HG03442 (cell line): ENCODE measurements around the gene GAR1.
"Not testable (repeated sequence)": the region's sequence is repeated elsewhere in the genome, so short reads cannot be mapped to it uniquely, and the experiment has no call there.

Source experiments
- ATAC-seq: cut with Tn5 transposase; IDR thresholded peaks from one replicate; pipeline ENCODE4 v1.9.1; 2021; ENCODE audit warnings: mild to moderate bottlenecking, moderate library complexity; ENCODE audit not compliant: unreplicated experiment

Gene GAR1

DNA sequence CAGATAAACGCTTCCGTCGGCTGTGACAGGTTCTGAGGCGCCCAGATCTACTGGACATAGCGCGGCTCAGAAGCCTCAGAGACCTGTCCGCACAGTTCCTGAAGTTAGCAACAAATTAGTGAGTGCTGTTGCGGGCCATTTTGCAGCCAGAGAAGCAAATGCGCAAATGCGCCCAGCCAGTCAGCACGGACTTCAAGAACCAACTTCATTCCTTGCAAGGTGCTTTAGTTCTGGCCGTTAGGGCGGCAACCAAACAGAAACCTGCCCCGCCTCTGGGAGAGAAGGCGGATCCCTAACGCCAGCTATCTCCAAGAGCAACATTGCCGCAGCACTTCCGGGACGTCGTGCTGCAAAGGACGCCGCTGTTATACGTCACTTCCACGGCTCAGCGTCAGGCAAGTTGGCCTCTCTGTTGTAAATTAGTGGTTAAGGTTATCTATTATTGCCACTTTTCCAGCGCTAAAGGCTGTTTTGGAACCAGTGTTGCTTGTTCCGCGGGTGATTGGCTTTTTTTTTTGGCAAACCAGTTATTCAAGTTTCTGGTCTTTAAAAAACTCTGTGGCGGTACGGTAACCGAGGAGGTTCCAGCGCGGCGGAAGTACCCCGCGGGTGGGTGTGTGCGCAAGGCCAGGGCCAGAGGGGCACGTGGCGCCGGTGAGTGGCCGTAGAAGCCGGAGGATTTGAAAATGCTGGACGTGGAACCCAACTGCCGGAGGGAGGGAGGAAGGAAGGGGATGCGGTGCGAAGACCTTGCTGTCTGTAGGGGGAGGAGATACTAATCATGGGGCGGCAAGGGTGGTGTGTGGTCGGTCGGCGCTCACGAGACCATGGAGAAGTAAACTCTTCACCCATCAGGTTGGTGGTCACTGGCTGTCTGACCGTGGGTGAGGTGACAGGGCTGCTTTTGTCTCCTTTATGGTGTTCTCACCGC lies at the start of gene GAR1:
Gene GAR1 (plus strand): TSS at position 612 of the 931 bp plus-strand sequence. CDS start 403 bp downstream, outside the sequence.
- ATAC-seq: peak; percentile 99

DNA sequence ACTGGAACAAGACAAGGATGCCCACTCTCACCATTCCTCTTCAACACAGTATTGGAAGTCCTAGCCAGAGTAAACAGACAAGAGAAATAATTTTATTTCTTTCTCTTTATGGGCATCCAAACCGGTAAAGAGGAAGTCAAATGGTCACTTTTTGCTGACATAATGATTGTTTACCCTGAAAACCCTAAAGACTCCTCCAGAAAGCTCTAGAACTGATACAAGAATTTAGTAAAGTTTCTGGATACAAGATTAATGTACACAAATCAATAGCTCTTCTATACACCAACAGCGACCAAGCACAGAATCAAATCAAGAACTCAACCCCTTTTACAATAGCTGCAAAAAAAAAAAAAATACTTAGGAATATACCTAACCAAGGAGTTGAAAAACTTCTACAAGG lies 33.5 kb upstream of the GAR1 start:
- ATAC-seq: not testable (repeated sequence)

DNA sequence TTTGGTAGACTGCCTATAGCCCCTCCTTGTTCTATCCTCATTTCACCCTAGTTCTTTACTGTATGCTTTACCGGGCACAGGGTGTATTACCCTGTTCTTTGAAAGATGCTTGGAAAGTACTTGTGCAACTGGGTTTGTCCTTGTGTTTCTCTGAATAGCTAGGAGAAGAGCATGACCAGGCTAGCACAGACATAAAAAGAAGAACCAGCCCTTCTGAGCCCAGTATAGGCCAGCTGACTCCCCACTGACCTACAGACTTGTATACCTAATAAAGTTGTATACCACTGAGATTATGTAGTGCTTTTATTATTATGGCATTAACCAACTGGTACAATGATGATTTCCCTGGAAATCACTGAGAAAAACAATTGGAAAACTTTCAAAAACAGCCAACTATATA lies 28.7 kb upstream of the GAR1 start:
- no peak for ATAC-seq

- ATAC-seq: no peak
Observed at GRCh38 chr4:109787807-109788206, 27.8 kb upstream of the GAR1 start.

GRCh38 chr4:109795059-109795458 lies 20.5 kb upstream of the GAR1 start:
- ATAC-seq: no peak

DNA sequence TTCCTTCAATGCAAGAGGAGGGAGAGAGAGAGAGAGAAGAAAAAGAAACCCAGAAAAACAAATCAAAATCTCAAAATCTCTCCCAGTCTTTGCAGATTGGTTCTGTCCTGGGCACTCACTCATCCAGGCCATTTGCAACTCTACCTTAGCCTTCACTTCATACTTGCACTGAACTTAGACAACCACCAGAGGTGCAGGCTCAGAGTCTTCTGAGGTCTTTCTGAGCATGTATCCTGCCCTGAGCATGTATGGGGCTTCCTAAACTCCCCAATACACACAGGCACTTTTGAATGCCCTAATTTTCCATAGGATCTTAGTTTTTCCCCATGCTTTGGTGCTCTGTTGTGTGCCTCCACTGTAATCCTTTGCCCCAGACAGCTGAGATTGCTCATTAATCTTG lies 16.7 kb upstream of the GAR1 start:
- ATAC-seq: no peak

DNA sequence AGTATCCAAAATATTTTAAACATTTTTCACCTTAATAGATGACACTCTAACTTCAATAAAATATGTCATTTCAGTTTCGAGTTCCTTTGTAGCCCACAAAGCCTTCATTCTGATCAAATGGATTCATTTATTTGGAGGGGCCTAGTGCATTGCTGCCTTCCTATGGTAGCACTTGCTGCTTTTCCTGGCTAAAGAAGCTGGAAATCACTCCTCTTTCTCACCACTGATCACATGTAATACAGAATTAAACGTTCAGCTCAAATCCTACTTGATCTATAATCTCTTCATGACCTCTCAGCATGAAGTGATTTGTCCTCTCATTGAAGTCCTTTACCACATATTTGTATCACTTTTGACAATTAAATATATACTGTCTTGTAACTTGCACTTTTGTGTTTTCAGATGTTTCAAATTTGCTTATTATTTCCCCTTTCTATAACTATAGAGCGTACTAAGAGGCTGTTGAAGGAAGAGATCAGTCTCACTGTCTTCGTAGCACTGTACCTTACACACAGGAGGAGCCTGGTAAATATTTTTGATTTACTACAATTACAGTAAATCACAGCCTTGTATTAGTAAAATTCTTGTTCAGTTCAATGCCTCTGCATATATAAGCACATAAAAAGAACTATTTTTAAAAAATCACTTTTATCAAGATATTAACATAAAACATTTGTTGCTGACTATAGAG lies 14.3 kb upstream of the GAR1 start:
- no peak for ATAC-seq

DNA sequence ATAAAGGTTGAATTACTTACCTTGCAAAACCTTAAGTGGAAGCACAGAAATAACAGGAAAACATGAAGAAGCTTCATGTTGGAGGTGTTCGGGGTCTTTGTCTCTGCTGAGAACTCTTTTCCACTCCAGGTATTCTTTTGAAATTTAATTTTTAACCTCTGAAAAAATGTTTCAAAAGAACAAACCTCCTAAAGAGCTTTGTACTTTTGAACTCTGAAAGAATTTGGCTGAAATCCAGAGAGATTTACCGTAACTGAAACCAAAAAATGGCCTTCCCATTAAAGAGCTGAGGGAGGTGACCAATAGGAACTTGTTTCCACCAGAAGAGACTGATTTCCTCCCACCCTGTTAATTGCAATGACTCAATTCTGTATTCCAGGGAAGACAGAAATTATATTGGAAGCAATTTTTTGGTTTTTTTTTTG lies 13.7 kb upstream of the GAR1 start, which contains the start of gene CFI:
Gene CFI (minus strand): TSS at position 105 of the 425 bp plus-strand sequence. CDS start 28 bp downstream, at position 77.
- ATAC-seq: no peak

DNA sequence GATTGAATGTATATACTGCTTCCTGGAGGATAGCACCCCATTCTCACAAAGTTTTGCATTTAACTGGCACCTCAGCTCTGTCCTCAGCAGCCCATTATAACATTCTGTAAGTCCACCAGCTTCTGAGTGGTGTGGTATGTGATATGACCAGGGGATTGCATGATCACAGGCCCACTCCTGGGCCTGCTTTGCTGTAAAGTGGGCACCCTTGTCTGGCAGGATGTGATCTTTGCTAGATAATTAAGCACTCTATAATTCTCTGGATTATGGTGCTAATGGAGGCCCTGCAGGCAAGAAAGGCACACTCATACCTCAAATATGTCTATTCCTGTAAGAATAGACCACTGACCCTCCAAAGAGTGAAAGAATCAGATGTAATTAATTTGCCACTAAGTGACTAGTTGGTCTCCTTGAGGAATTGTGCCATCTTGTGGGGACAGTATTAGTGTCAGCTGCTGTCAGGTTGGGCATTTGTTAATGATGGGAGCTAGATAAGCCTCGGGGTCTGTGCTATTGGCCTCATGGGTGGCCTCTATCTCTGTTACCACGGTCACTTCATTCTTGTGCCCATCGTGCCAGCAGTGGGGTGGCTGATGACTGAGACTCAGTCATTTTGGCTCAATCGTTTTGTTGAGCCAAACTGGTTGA lies 11.5 kb upstream of the GAR1 start:
- peak; percentile 76 for ATAC-seq

GRCh38 chr4:109809655-109810054 lies 5.9 kb upstream of the GAR1 start:
- no peak for ATAC-seq

DNA sequence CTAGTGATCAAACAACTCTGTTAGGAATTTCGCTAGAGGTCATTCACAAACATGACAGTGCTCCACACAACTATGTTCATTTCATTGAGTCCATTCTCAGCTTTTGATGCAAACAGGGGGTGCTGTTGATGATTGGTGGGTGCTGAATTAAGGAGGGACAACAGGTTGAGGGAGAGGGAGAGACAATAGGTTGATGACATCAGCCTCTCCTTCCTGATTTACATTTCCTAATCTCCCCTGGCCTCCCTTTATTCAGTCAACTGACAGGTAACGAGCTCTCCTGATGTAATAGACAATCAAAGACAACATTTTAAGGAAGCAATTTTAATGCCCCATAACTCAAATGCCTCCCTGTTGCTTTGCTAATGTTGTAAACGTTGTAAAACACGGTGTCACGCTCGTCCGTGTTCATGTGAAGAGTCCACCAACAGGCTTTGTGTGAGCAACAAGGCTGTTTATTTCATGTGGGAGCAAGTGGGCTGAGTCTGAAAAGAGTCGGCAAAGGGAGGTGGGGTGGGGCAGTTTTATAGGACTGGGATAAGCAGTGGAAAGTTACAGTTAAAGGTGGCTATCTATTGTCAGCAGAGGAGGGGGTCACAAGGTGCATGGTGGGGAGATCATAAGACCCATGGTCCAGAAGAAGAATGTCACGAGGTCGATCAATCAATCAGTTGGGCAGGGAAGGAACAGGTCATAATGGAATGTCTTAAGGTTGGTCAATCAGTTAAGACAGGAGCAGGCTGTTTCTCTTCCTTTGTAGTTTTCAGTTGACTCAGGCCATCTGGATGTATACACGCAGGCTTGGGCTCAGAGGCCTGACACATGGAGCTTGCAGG lies 4.8 kb upstream of the GAR1 start:
- no peak for ATAC-seq

- ATAC-seq: no peak
Observed at GRCh38 chr4:109811707-109812106, 3.9 kb upstream of the GAR1 start.

DNA sequence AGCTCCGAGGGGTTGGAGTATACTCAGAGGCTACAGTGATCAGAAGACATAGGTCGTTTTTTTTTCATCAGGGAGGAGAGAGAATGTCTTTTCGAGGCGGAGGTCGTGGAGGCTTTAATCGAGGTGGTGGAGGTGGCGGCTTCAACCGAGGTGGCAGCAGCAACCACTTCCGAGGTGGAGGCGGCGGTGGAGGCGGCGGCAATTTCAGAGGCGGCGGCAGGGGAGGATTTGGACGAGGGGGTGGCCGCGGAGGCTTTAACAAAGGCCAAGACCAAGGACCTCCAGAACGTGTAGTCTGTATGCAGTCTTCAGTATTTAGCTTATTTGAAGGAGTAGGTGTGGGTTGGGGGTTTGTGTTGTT lies 500 bp downstream of the GAR1 start:
- ATAC-seq: no peak

- ATAC-seq: no peak
Observed at GRCh38 chr4:109816894-109817293, 1.3 kb downstream of the GAR1 start.

DNA sequence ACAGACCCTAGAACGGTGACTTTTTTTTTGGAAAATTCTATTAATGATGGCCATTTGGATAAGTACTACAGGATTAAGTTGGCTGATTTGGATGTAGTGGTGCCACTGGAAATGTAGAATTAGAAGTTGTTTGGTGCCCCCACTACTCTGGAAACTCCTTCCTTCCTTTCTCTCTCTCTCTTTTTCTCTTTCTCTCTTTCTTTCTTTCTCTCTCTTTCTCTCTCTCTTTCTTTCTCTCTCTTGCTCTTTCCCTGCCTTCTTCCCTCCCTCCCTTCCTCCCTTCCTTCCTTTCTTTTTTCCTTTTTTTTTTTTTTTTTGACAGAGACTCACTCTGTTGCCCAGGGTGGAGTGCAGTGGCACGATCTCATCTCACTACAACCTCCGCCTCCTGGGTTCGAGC lies 2.7 kb downstream of the GAR1 start:
- ATAC-seq: no peak

- ATAC-seq: no peak
Observed at GRCh38 chr4:109820563-109820962, 5.0 kb downstream of the GAR1 start.

GRCh38 chr4:109821185-109821584 lies 5.6 kb downstream of the GAR1 start:
- no peak for ATAC-seq

GRCh38 chr4:109826719-109827118 lies 11.2 kb downstream of the GAR1 start:
- peak; percentile 61 for ATAC-seq

- ATAC-seq: no peak
Observed at GRCh38 chr4:109827672-109828071, 12.1 kb downstream of the GAR1 start, which contains the start of gene RRH. TSS of gene RRH (plus strand) at chr4:109827972. CDS start at chr4:109828028, 56 bp downstream.

- no peak for ATAC-seq
Observed at GRCh38 chr4:109833756-109834155, 18.2 kb downstream of the GAR1 start.
